SK-N-MC (cell line): Measurements from ENCODE around the gene CARD10.

Experiments
- DNase-seq: peaks from one replicate; pipeline ENCODE4 v3.0.0-alpha.2; 2011; ENCODE audit warnings: low read depth, low spot score
- H3K27ac ChIP-seq: fragments of 200-600 bp; sonication (generic); 2 replicates; pipeline ENCODE4 v1.5.1; 2016; ENCODE audit warnings: mixed run types
- H3K36me3 ChIP-seq: fragments of 200-600 bp; sonication (generic); 2 replicates; pipeline ENCODE4 v1.6.1; 2017; ENCODE audit warnings: antibody characterized with exemption, low read length, mixed read lengths; ENCODE audit not compliant: insufficient read depth
- H3K4me3 ChIP-seq: fragments of 200-600 bp; sonication (generic); 2 replicates; pipeline ENCODE4 v1.5.1; 2016
- H3K9ac ChIP-seq: fragments of 200-600 bp; sonication (generic); 2 replicates; pipeline ENCODE4 v1.8.0; 2017; ENCODE audit warnings: mixed run types, mixed read lengths; ENCODE audit not compliant: insufficient read length
- H3K9me3 ChIP-seq: fragments of 200-600 bp; sonication (generic); 2 replicates; pipeline ENCODE4 v1.6.1; 2017; ENCODE audit warnings: low read depth, mild to moderate bottlenecking, antibody characterized with exemption, low read length, moderate library complexity, mixed read lengths
- EZH2 ChIP-seq: fragments of 200-600 bp; sonication (generic); IDR thresholded peaks from one replicate; pipeline ENCODE4 v1.6.1; 2017; ENCODE audit warnings: antibody characterized with exemption
- FOXP2 ChIP-seq: optimal IDR thresholded peaks from 2 replicates; pipeline ENCODE3; 2011; ENCODE audit warnings: mild to moderate bottlenecking, moderate library complexity; ENCODE audit not compliant: insufficient read depth; ENCODE audit errors: extremely low read length, control extremely low read depth
- POLR2AphosphoS5 ChIP-seq: IDR thresholded peaks from 2 replicates; pipeline ENCODE4 v1.6.1; 2012; ENCODE audit warnings: mild to moderate bottlenecking, low read depth, low read length, borderline replicate concordance

The CARD10 gene

GRCh38 chr22:37498289-37498909 lies 20.8 kb downstream of the CARD10 start:
- no peak for DNase-seq
- no peak overlapping the region for H3K9ac ChIP-seq
- H3K9me3 ChIP-seq: no peaks in the 10 kb centered on the region
- no peak overlapping the region for H3K27ac ChIP-seq
- H3K4me3 ChIP-seq: no peak overlapping the region
- no peaks in the 10 kb centered on the region for H3K36me3 ChIP-seq
- TF ChIP-seq FOXP2 (no peak), EZH2 (no peak), POLR2AphosphoS5 (no peak)

- no peaks in the 10 kb centered on the region for H3K9me3 ChIP-seq
- DNase-seq: no peak
- H3K9ac ChIP-seq: no peak overlapping the region
- no peak overlapping the region for H3K4me3 ChIP-seq
- no peak overlapping the region for H3K27ac ChIP-seq
- no peak for TF ChIP-seq POLR2AphosphoS5
- no peak for TF ChIP-seq FOXP2
- TF ChIP-seq EZH2: no peak
- H3K36me3 ChIP-seq: no peaks in the 10 kb centered on the region
Measured at GRCh38 chr22:37497062-37497599, 22.1 kb downstream of the CARD10 start.

GRCh38 chr22:37496651-37497050 lies 22.6 kb downstream of the CARD10 start:
- no peak for TF ChIP-seq FOXP2
- no peak for TF ChIP-seq POLR2AphosphoS5
- no peak for TF ChIP-seq EZH2
- H3K9me3 ChIP-seq: no peaks in the 10 kb centered on the region
- no peak for DNase-seq
- no peaks in the 10 kb centered on the region for H3K36me3 ChIP-seq
- no peak overlapping the region for H3K9ac ChIP-seq
- no peak overlapping the region for H3K27ac ChIP-seq
- no peak overlapping the region for H3K4me3 ChIP-seq

- TF ChIP-seq EZH2 (no peak), FOXP2 (no peak), POLR2AphosphoS5 (no peak)
Measured at GRCh38 chr22:37493979-37494378, 25.2 kb downstream of the CARD10 start.

DNA sequence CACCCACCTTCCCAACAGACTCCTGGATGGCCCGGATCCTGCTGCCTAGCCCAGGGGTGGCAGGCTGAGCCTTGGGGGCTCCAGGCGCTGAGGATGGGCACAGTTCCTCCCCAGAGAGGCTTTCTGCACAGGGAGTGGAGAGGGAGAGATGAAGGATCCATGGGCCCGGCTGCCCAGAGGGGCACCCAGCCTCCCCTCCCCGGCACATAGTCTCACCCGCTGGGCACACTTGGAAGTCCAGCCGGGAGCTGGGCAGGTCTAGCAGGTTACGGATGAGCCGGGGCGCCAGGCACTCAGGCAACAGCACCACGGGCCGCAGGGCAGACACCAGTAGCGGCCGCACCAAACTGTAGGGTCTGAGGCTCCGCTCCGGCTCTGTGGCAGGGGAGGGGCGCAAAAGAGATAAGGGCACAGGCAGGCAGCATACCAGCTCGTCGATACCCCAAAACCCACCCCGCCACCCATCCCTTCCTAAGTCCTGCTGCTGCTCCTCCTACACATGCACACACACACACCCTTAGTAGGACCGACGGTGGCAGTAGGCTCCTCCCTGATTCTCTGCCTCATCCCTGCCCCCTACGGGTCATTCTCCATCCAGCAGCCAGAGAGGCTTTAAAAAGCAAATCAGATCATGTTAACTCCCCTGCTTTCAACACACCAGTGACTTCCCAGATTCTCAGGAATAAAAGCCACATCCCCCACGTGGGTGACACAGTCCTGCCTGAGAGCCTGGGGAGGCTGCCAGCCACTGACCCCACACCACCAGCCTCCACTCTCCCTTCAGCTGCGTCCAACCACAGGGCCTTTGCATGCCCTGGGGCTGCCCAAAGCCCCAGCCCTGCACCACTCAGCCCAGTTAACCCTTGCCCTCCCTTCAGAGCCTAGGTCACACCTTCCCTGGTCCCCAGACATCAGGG lies 26.5 kb downstream of the CARD10 start:
- DNase-seq: no peak
- no peak for TF ChIP-seq FOXP2
- no peak for TF ChIP-seq POLR2AphosphoS5
- no peak for TF ChIP-seq EZH2
- Histone ChIP-seq H3K27ac (no peak overlapping the region), H3K36me3 (no peaks in the 10 kb centered on the region), H3K9me3 (no peaks in the 10 kb centered on the region), H3K9ac (no peak overlapping the region), H3K4me3 (no peak overlapping the region)

More at GRCh38 chr22:37493979-37494378, 25.2 kb downstream of the CARD10 start:
- no peak for DNase-seq
- no peak overlapping the region for H3K27ac ChIP-seq
- no peak overlapping the region for H3K9ac ChIP-seq
- no peaks in the 10 kb centered on the region for H3K36me3 ChIP-seq
- no peaks in the 10 kb centered on the region for H3K9me3 ChIP-seq
- no peak overlapping the region for H3K4me3 ChIP-seq

DNA sequence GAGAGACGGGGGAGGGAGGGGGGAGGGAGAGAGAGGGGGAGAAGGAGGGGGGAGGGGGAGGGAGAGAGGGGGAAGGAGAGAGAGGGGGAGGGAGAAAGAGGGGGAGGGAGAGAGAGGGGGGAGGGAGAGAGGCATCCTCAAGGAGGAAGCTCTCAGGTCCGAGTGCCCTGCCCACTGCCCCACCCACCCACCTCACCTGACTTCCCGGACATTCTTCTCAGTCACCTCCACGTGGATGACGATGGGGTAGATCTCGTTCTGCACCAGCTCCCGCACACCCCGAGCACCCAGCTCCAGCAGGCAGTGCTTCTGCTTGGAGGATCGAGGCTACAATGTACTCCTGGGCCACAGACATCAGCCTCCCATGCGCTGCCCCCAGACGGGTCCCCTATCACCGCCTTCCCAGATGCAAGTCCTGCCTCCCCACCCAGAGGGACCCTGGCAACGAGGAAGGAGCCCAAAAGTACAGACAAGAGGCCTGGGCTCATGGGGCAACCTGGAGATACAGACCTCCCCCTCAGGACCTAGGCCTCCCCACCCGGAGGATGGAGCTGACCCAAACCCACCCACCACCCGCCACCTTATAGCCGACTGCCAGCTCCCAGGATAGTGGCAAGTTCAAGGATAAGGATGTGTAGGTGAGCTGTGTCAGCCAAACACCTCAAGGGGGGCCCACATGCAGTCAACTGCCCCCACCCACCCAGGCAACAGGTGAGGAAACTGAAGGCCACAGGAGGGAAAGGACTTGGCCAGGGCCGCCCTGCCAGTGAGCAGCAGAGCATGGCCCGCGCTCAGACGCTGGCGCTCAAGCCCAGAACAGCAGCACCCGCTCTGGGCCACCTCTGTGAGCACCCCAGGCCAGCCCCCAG lies 27.4 kb downstream of the CARD10 start:
- no peak for TF ChIP-seq POLR2AphosphoS5
- TF ChIP-seq EZH2: no peak
- no peak for TF ChIP-seq FOXP2
- Histone ChIP-seq H3K27ac (no peak overlapping the region), H3K9me3 (no peaks in the 10 kb centered on the region), H3K9ac (no peak overlapping the region), H3K36me3 (no peaks in the 10 kb centered on the region), H3K4me3 (no peak overlapping the region)
- no peak for DNase-seq

DNA sequence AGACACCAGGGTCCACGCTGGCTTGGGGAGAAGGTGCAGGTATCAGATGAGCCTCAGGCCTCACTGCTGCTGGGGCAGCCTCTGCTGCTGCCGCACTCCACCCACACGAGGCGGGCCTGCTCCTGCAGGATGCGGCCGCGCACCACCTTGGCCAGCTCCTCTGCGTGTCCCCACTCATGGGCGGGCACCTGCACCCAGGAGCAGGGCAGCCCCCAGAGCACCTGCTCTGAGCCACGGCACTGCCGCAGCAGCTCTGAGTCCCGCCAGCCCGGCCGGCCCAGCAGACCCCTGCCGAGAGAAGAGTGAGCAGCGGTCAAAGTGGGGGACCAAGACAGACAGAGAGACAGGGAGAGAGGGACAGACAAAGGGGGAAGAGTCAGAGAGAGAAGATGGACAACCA lies 28.1 kb downstream of the CARD10 start:
- Histone ChIP-seq H3K27ac (no peak overlapping the region), H3K9ac (no peak overlapping the region), H3K36me3 (no peaks in the 10 kb centered on the region), H3K4me3 (no peak overlapping the region), H3K9me3 (no peaks in the 10 kb centered on the region)
- DNase-seq: no peak
- TF ChIP-seq FOXP2 (no peak), EZH2 (no peak), POLR2AphosphoS5 (no peak)

- H3K27ac ChIP-seq: no peak overlapping the region
- DNase-seq: no peak
Measured at GRCh38 chr22:37489983-37490382, 29.2 kb downstream of the CARD10 start.

More at GRCh38 chr22:37489983-37490382, 29.2 kb downstream of the CARD10 start:
- H3K9me3 ChIP-seq: no peaks in the 10 kb centered on the region
- H3K4me3 ChIP-seq: no peak overlapping the region
- H3K36me3 ChIP-seq: no peaks in the 10 kb centered on the region
- no peak overlapping the region for H3K9ac ChIP-seq
- TF ChIP-seq EZH2: no peak
- TF ChIP-seq FOXP2: no peak
- no peak for TF ChIP-seq POLR2AphosphoS5
